ENCODE results near the gene GOLT1A.
A peak's percentile ranks its signal among the peaks of the same experiment; 100 is the strongest.

The GOLT1A gene

DNA sequence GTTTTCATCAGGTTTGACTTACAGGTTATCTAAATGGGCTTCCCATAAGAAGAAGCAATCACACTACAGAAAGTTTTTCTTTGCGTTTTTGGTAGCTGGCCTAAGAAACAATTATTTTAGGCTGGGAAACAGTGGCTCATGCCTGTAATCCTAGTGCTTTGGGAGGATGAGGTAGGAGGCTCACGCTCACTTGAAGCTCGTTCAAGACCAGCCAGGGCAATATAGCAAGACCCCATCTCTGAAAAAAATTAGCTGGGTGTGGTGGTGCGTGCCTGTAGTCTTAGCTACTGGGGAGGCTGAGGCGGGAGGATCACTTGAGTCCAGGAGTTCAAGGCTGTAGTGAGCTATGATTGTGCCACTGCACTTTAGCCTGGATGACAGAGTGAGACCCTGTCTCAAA, 46.1 kb downstream of the GOLT1A start:
- no peak overlapping the region for H3K4me3 ChIP-seq (ENCODE audit: low read depth, low read length)
- TF ChIP-seq, protein P1, sequence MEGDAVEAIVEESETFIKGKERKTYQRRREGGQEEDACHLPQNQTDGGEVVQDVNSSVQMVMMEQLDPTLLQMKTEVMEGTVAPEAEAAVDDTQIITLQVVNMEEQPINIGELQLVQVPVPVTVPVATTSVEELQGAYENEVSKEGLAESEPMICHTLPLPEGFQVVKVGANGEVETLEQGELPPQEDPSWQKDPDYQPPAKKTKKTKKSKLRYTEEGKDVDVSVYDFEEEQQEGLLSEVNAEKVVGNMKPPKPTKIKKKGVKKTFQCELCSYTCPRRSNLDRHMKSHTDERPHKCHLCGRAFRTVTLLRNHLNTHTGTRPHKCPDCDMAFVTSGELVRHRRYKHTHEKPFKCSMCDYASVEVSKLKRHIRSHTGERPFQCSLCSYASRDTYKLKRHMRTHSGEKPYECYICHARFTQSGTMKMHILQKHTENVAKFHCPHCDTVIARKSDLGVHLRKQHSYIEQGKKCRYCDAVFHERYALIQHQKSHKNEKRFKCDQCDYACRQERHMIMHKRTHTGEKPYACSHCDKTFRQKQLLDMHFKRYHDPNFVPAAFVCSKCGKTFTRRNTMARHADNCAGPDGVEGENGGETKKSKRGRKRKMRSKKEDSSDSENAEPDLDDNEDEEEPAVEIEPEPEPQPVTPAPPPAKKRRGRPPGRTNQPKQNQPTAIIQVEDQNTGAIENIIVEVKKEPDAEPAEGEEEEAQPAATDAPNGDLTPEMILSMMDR (IDR thresholded peaks at IDR 0.05; ENCODE audit: low read depth, low read length) = no peak

DNA sequence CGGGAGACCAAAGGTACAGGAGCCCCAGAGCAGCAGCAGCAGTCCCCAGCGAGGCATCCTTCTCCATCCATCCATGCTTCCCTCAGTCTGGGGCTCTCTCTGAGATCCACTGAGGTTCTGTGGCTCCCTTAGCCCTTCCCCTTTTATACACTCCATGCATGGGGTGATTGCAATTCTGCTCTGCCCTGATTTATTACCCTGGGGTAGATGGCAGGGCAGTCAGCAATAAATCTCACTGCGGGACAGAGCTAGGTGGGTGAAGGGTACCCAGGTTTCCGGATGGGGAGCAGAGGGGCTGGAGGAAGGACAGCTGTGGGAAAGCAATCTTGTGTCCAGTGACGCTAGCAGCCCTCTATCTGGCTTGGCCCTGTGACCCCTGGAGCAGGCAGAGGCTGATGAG, 47.6 kb downstream of the GOLT1A start, which contains the start of gene REN:
Gene REN (minus strand): TSS at position 119 of the 400 bp plus-strand sequence. CDS start 44 bp downstream, at position 75.
- no peak within 1 kb of the TSS for H3K4me3 ChIP-seq (ENCODE audit: low read depth, low read length)

DNA sequence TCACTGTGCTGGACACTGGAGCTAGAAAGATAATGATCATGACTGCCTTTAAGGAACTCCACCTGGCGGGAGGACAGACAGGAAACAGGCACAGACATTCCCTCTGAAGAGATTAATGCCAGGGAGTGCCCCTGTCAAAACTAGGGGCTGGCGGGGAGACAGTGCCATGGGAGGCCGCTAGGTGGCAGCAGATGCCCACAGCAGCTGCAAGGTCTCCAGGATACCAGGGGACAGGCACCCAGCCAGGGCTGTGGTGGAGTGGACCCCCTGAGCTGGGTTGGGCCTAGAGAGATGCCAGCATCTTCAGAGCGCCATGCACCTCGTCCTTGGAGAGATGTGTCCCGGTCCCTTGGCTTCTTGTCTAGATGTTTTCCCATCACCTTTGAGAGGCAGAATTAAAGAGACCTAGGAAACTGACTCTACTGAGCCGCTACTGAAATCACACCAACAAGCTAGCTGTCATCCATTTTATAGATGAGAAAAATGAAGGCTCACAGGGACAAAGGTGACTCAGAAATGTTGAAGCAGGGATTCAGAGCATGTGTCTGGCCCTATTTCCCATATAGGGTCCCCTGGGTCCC, 51.2 kb downstream of the GOLT1A start:
- H3K4me3 ChIP-seq (ENCODE audit: low read depth, low read length) = no peak overlapping the region
- TF ChIP-seq, protein P1 (IDR thresholded peaks at IDR 0.05; ENCODE audit: low read depth, low read length) = peak; percentile 99

More for the DNA sequence above, 47.6 kb downstream of the GOLT1A start, which contains the start of gene REN:
- TF ChIP-seq, protein P1 (IDR thresholded peaks at IDR 0.05; ENCODE audit: low read depth, low read length) = no peak

DNA sequence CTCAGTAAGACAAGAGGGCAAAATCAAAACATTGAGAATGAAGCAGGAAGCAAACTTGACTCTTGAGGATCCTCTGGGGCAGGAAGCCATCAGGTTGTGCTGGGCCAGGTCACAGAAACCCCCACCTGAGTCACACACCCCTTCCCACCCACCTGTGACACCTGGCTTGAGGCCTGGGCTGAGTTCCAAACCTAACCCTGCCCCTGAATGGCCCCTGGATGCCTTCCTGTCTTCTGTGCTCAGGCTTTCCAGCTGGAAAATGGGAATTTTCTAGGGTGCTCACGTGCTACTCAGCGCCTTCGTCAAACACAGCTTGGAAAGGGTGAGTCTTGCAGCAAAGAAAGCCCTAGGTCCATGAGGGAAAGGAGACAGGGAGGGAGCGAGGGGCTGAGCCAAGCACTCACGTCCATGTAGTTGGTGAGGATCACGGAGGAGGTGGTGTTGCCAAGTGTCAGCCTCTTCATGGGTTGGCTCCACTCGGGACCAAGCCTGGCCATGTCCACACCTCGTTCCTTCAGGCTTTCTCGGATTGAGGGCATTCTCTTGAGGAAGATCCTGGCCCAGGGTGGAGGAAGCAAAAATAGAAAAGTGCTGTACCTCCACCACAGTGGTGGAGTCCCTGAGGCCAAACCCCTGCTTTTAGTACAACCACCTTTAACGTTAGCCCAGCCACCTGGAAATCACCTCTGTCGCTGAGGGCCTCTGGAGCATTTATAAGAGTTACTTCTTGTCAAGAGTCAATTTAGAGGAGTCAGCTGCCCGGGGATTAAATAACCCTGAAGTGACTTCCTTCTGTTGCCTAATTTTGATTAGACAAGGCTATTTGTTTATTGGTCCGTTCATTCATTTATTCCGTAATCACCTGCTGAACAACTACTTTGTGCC, 51.9 kb downstream of the GOLT1A start:
- TF ChIP-seq, protein P1 (IDR thresholded peaks at IDR 0.05; ENCODE audit: low read depth, low read length) = no peak
- no peak overlapping the region for H3K4me3 ChIP-seq (ENCODE audit: low read depth, low read length)

DNA sequence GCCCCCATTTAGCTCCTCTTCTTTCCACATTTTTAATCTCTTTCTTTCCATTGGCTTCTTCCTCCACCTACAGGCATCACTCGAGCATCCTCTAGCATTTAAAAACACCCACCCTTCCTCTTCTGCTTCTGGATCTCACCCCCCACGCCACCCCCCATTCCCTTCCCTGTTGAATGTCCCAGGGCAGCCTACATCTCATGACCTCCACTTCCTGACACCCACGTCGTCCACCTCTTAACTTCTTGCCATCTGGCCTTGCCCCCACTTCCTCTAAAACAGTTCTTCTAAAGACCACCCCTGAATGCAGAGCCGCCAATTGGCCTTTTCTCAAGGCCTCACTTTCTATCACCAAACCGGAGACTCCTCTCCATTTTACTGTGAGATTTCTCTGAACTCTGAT, 55.8 kb downstream of the GOLT1A start:
- TF ChIP-seq, protein P1 (IDR thresholded peaks at IDR 0.05; ENCODE audit: low read depth, low read length) = no peak

DNA sequence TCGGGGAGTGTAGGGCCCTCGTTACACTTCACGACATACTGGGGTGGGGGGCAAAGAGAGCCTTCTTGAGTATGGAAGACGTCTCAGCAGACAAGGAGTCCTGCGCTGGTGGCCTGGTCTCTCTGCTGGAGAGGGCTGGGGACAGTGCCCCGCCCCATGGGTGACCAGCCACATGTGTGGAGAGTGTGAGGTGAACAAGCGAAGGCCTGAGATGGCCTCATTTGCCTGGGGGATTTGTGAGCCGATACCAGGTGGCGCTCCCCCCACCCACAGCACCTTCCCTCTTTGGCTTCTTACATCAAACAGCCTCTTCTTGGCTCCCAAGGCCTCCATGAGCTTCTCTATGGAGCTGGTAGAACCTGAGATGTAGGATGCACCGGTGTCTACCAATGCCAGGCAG, 57.9 kb downstream of the GOLT1A start:
- TF ChIP-seq, protein P1 (IDR thresholded peaks at IDR 0.05; ENCODE audit: low read depth, low read length) = no peak
- no peak overlapping the region for H3K4me3 ChIP-seq (ENCODE audit: low read depth, low read length)

More for the DNA sequence above, 55.8 kb downstream of the GOLT1A start:
- no peak overlapping the region for H3K4me3 ChIP-seq (ENCODE audit: low read depth, low read length)
